Heart left ventricle (tissue), 16 donors: ENCODE results near the gene BMPR1A. TPM values are rescaled to one million over a fixed set of nuclear protein-coding genes. Genes with fewer than 3 reads are reported as not detected.
"Not testable (repeated sequence)": the region's sequence is repeated elsewhere in the genome, so short reads cannot be mapped to it uniquely, and the experiment has no call there.

ENCODE experiments used
- ATAC-seq, 4 donors: fragments of 200-7000 bp; cut with Tn5 transposase; one replicate each; pipeline ENCODE4 v1.9.1; 2020 to 2022; ENCODE audit warnings: moderate library complexity in 4 of 4, mild to moderate bottlenecking in 3 of 4, moderate number of reproducible peaks in 1 of 4
- DNase-seq, 5 donors: peaks; one replicate each; pipeline ENCODE4 v3.0.0-alpha.2; 2020
- H3K27ac ChIP-seq, 12 donors: fragments of 200-600 bp; sonication (generic) in 4 of 12; one replicate each; pipeline versions ENCODE4 v1.5.0 to v1.8.0; 2016 to 2022; ENCODE audit warnings: mild to moderate bottlenecking in 2 of 12
- H3K27me3 ChIP-seq, 9 donors: fragments of 200-600 bp; sonication (generic) in 2 of 9; one replicate each; pipeline versions ENCODE4 v1.5.1 to v1.8.0; 2016 to 2022; ENCODE audit warnings: mild to moderate bottlenecking in 3 of 9
- H3K36me3 ChIP-seq, 9 donors: fragments of 200-600 bp; sonication (generic) in 2 of 9; one replicate each; pipeline versions ENCODE4 v1.5.0 to v1.8.0; 2018 to 2022; ENCODE audit warnings: mild to moderate bottlenecking in 2 of 9
- H3K4me1 ChIP-seq, 12 donors: fragments of 200-600 bp; sonication (generic) in 4 of 12; one replicate each; pipeline versions ENCODE4 v1.5.0 to v1.8.0; 2016 to 2022; ENCODE audit warnings: mild to moderate bottlenecking in 3 of 12
- H3K4me3 ChIP-seq, 12 donors: fragments of 200-600 bp; sonication (generic) in 4 of 12; one replicate each; pipeline versions ENCODE4 v1.5.0 to v1.8.0; 2017 to 2022; ENCODE audit warnings: mild to moderate bottlenecking in 9 of 12, moderate library complexity in 4 of 12
- H3K9me3 ChIP-seq, 12 donors: fragments of 200-600 bp; sonication (generic) in 4 of 12; one replicate each; pipeline versions ENCODE4 v1.5.0 to v1.8.0; 2016 to 2022; ENCODE audit warnings: mild to moderate bottlenecking in 1 of 12
- CTCF ChIP-seq, 12 donors: fragments of 200-600 bp; sonication (generic) in 4 of 12; IDR thresholded peaks; one replicate each; pipeline versions ENCODE4 v1.5.0 to v1.8.0; 2018 to 2022; ENCODE audit warnings: antibody characterized with exemption in 12 of 12, mild to moderate bottlenecking in 5 of 12
- POLR2A ChIP-seq, 2 donors: fragments of 450-650 bp; IDR thresholded peaks; one replicate each; pipeline ENCODE4 v1.6.1; 2017; ENCODE audit warnings: antibody characterized with exemption in 2 of 2, mild to moderate bottlenecking in 2 of 2, moderate library complexity in 2 of 2
- WGBS, 4 donors: extraction: QIAGEN DNeasy Blood & Tissue Kit in 2 of 4; methylation state at CpG; one replicate each; pipeline versions ENCODE4 v1.1.5 to v1.1.7; 2013 to 2018; 5-methylcytosine and 5-hydroxymethylcytosine counted together
- intact Hi-C, 10 donors: fragments of 100-400 bp; cut with DNase I; formaldehyde crosslinking; loops; one replicate each; pipeline versions ENCODE4 v1.11.1 to v1.14.2; 2022
- polyA plus RNA-seq, 2 donors: library from polyadenylated mRNA; stranded (reverse); fragments of 200-250 nt; gene quantifications; one replicate each; pipeline ENCODE4 v1.2.3, GENCODE V29; 2013
- total RNA-seq, 9 donors: library from RNA; depleted of rRNA in 2 of 9; stranded (reverse); fragments of >200 nt in 2 of 9; fragmentation: NEBNext Ultra II Directional in 3 of 9; extraction: Animal tissue kit (Norgen Biotek cat#: 25700) in 3 of 9; gene quantifications; one replicate each; pipeline versions ENCODE4 v1.1.0 to v1.2.4, GENCODE V29; 2016 to 2023
- donor health status: ischemic (EF 13 %, LVEDD 7.1; RV severe dilation, severe dysfunction).
- donor health status: healthy with polysubstance abuse.
- donor health status: DM: no; HTN: yes; CAD: no.
- donor health status: DM: no; HTN: no; CAD: no.
- donor health status: ischemic (EF 25% LVEDD 6.9; RV normal size, moderate dysfunction).
- donor health status: ischemic (EF 25% LVEDD 5.7; RV mildly dilated, moderate dysfunction).
- donor health status: healthy.
- donor health status: DM: yes; HTN: yes; CAD: no.
- donor health status: ischemic (EF 35%, LVEDD 5.7; RV mildly dilated, moderate dysfunction).
- donor health status: nonischemic (EF 11% LVEDD 7.7; RV severe dilation, severe dysfunction).
- donor health status: DM: yes; HTN: yes; CAD: no.
- donor health status: PGD.
- donor health status: ischemic (EF 29% LVEDD 5.4; RV normal size, mild dysfunction).
- donor health status: nonischemic (EF 23%, LVEDD 6.1; RV moderate dilation, normal function).

The BMPR1A gene
- total and polyA plus RNA-seq, 11 donors: 6.3 to 72.0 (median 40.1) TPM

GRCh38 chr10:86937502-86938154 lies 181.2 kb downstream of the BMPR1A start:
- ATAC-seq: no peak
- Histone ChIP-seq H3K4me3 (no peak overlapping the region), H3K27me3 (no peaks in the 10 kb centered on the region), H3K9me3 (no peaks in the 10 kb centered on the region), H3K36me3 (peaks cover 0 to 82% (median 37%) of the 10 kb centered on the region in 9 donors), H3K4me1 (peaks cover 0 to 26% (median 2%) of the 10 kb centered on the region in 12 donors), H3K27ac (peak overlapping the region in 1 of 12 donors; percentile 12)
- TF ChIP-seq CTCF (IDR thresholded peaks at IDR 0.05) (no peak), POLR2A (IDR thresholded peaks at IDR 0.05) (no peak)
- intact Hi-C loops: loop anchor here in 4 of 10 donors (2.0 to 5.0 kb wide), 3 partner anchors 23 to 35 kb away; no protein-coding TSS in a partner anchor
- DNase-seq: no peak
- 63 to 79% (median 72%) methylated on average over 6 of the region's 6 CpGs for WGBS, 4 donors

- Histone ChIP-seq H3K27me3 (peaks cover 0 to 5% (median 0%) of the 10 kb centered on the region in 9 donors), H3K9me3 (no peaks in the 10 kb centered on the region), H3K36me3 (peaks cover 0 to 78% (median 42%) of the 10 kb centered on the region in 9 donors), H3K4me1 (peaks cover 0 to 29% (median 4%) of the 10 kb centered on the region in 12 donors), H3K27ac (peak overlapping the region in 1 of 12 donors; percentile 12), H3K4me3 (no peak overlapping the region)
- WGBS, 4 donors: 71 to 85% (median 79%) methylated on average over 2 of the region's 2 CpGs
- DNase-seq: no peak
- no peak for ATAC-seq
- intact Hi-C loops: loop anchor here in 4 of 10 donors (2.0 to 5.0 kb wide), 3 partner anchors 23 to 34 kb away; no protein-coding TSS in a partner anchor
- TF ChIP-seq POLR2A (IDR thresholded peaks at IDR 0.05): no peak
- TF ChIP-seq CTCF (IDR thresholded peaks at IDR 0.05): no peak
These were observed 181.8 kb downstream of the BMPR1A start for GRCh38 chr10:86938260-86938659.

DNA sequence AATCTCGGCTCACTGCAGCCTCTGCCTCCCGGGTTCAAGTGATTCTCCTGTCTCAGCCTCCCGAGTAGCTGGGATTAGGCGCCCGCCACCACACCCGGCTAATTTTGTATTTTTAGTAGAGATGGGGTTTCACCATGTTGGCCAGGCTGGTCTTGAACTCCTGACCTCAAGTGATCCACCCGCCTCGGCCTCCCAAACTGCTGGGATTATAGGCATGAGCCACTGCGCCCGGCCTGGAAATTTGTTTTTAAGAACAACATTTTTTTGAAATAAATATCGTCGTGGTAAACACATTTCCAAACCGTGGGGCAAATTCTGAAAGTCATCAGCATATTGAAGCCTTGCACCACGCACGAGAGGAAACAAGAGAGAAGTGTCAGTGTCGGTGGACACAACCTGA lies 183.7 kb downstream of the BMPR1A start:
- ATAC-seq, H3K9me3 ChIP-seq, H3K27me3 ChIP-seq, H3K4me3 ChIP-seq, DNase-seq, H3K27ac ChIP-seq: not testable (repeated sequence)
- Histone ChIP-seq H3K36me3 (peaks cover 0 to 81% (median 42%) of the 10 kb centered on the region in 9 donors), H3K4me1 (peaks cover 0 to 34% (median 8%) of the 10 kb centered on the region in 12 donors)
- intact Hi-C loops: loop anchor here in 1 of 10 donors (2.0 kb wide), 1 partner anchor 21 kb away; no protein-coding TSS in a partner anchor
- WGBS, 4 donors: 87 to 90% (median 88%) methylated on average over 16 of the region's 16 CpGs

DNA sequence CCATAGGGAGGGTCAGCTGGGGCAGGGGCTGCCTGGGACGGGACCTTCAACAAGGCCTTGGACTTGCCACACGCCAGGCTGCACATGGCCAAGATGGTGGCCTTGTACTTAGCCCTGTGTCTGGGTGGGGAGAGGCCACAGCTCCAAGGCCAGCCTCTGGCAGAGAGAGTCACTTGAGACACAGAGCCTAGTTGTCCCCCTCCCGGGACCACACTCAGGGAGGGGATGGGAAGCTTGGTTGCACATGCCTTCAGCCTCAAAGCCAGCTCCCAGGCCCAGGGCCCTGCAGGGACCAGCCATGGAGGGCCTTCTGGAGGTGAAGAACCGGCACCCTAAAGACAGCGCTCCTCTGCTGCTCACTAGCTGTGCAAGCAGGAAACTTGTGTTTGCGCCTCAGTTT lies 184.3 kb downstream of the BMPR1A start:
- TF ChIP-seq CTCF (IDR thresholded peaks at IDR 0.05): no peak
- TF ChIP-seq POLR2A (IDR thresholded peaks at IDR 0.05): no peak
- peaks cover 0 to 81% (median 42%) of the 10 kb centered on the region in 9 donors for H3K36me3 ChIP-seq
- no peak for ATAC-seq
- 83 to 87% (median 86%) methylated on average over 5 to 6 of the region's 6 CpGs for WGBS, 4 donors
- no peak overlapping the region for H3K27ac ChIP-seq
- peaks cover 0 to 40% (median 14%) of the 10 kb centered on the region in 12 donors for H3K4me1 ChIP-seq
- intact Hi-C loops: loop anchor here in 1 of 10 donors (2.0 kb wide), 1 partner anchor 20 kb away; no protein-coding TSS in a partner anchor
- no peak overlapping the region for H3K4me3 ChIP-seq
- H3K27me3 ChIP-seq: peaks cover 0 to 5% (median 0%) of the 10 kb centered on the region in 9 donors
- DNase-seq: no peak
- no peaks in the 10 kb centered on the region for H3K9me3 ChIP-seq
